ENCODE data around the gene SLC13A3.

SLC13A3 gene

DNA sequence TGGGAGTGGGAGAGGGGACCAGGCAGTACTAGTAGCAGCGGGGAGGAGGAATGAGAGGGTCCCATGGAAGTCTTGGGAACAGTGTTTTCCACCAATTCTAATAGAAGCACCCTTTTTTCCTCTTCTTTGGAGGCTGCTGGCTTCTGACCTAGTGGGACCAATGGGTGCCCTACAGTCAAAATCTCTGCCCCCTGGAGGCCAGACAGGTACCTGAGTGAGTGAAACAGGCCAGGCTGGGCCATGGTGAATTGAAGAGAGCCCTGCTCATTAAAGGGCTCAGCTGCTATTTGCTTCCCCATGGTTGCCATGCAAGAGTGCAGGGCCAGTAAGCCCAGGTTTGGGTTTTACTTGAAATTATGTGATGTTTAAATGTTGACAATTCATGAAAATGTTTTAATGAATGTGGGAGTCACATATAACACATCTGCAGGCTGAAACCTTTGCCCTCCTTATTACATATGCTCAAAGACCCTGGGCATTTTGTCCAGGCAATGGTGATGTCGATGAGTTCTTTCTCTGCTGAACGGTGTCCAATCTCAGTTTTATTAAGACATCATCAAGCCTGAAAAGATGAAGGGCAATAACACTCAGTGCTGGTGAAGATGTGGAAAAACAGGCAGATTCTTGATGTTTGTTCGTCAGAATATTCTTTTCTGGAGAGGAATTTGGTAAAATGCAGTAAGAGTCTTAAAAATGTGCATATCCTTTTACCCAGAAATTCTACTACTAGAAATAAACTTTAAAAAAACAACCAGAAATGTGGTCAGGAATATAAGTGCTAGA lies 58.5 kb downstream of the SLC13A3 start:
- no peak for TF ChIP-seq FOXM1 (IDR thresholded peaks at IDR 0.05; ENCODE audit: borderline replicate concordance, low read depth)
- TF ChIP-seq YY1 (IDR thresholded peaks at IDR 0.05; ENCODE audit: low read depth) = no peak
- no peak for TF ChIP-seq CEBPB (IDR thresholded peaks at IDR 0.05)
- TF ChIP-seq TEAD4 (IDR thresholded peaks at IDR 0.05) = no peak
- TF ChIP-seq EP300 (IDR thresholded peaks at IDR 0.05; ENCODE audit: borderline replicate concordance) = no peak
- TF ChIP-seq RAD21 (IDR thresholded peaks at IDR 0.05; ENCODE audit: low read depth) = no peak
- TF ChIP-seq TCF12 (IDR thresholded peaks at IDR 0.05; ENCODE audit: low read depth) = no peak
- TF ChIP-seq, protein P1, sequence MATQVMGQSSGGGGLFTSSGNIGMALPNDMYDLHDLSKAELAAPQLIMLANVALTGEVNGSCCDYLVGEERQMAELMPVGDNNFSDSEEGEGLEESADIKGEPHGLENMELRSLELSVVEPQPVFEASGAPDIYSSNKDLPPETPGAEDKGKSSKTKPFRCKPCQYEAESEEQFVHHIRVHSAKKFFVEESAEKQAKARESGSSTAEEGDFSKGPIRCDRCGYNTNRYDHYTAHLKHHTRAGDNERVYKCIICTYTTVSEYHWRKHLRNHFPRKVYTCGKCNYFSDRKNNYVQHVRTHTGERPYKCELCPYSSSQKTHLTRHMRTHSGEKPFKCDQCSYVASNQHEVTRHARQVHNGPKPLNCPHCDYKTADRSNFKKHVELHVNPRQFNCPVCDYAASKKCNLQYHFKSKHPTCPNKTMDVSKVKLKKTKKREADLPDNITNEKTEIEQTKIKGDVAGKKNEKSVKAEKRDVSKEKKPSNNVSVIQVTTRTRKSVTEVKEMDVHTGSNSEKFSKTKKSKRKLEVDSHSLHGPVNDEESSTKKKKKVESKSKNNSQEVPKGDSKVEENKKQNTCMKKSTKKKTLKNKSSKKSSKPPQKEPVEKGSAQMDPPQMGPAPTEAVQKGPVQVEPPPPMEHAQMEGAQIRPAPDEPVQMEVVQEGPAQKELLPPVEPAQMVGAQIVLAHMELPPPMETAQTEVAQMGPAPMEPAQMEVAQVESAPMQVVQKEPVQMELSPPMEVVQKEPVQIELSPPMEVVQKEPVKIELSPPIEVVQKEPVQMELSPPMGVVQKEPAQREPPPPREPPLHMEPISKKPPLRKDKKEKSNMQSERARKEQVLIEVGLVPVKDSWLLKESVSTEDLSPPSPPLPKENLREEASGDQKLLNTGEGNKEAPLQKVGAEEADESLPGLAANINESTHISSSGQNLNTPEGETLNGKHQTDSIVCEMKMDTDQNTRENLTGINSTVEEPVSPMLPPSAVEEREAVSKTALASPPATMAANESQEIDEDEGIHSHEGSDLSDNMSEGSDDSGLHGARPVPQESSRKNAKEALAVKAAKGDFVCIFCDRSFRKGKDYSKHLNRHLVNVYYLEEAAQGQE (IDR thresholded peaks at IDR 0.05; ENCODE audit: low read depth) = no peak
- TF ChIP-seq EGR1 (IDR thresholded peaks at IDR 0.05) = no peak
- TF ChIP-seq NFIC (IDR thresholded peaks at IDR 0.05) = no peak
- no peak for TF ChIP-seq ZBTB7A (IDR thresholded peaks at IDR 0.05; ENCODE audit: low read depth)
- no peak for TF ChIP-seq TAF1 (IDR thresholded peaks at IDR 0.05; ENCODE audit: low read depth)
- TF ChIP-seq, protein P2, sequence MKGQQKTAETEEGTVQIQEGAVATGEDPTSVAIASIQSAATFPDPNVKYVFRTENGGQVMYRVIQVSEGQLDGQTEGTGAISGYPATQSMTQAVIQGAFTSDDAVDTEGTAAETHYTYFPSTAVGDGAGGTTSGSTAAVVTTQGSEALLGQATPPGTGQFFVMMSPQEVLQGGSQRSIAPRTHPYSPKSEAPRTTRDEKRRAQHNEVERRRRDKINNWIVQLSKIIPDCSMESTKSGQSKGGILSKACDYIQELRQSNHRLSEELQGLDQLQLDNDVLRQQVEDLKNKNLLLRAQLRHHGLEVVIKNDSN (IDR thresholded peaks at IDR 0.05) = no peak
- TF ChIP-seq, protein P3, sequence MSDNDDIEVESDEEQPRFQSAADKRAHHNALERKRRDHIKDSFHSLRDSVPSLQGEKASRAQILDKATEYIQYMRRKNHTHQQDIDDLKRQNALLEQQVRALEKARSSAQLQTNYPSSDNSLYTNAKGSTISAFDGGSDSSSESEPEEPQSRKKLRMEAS (IDR thresholded peaks at IDR 0.05) = no peak
- no peak for TF ChIP-seq CREB1 (IDR thresholded peaks at IDR 0.05; ENCODE audit: low read depth)

DNA sequence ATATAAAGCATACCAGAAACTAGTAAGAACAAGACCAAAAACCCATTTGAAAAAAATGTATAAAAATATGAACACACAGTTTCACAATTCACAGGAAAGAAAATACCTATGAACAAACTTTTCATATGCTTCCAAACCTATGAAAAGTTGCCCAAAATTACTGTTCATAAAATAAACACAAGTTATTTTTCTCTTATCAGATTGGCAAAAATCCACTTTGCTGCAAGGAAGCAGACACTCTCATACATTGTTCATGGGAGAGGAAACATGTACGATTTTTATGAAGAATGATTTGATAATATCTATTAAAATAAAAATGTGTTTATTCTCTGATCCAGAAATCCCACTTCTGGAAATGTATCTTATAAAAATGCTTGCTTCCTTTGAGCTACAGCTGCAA lies 60.8 kb downstream of the SLC13A3 start:
- no peak for TF ChIP-seq FOXM1 (IDR thresholded peaks at IDR 0.05; ENCODE audit: borderline replicate concordance, low read depth)
- no peak for TF ChIP-seq EGR1 (IDR thresholded peaks at IDR 0.05)
- TF ChIP-seq TEAD4 (IDR thresholded peaks at IDR 0.05) = no peak
- no peak for TF ChIP-seq NFIC (IDR thresholded peaks at IDR 0.05)
- TF ChIP-seq, protein P1 (IDR thresholded peaks at IDR 0.05; ENCODE audit: low read depth) = no peak
- TF ChIP-seq, protein P3 (IDR thresholded peaks at IDR 0.05) = no peak
- no peak for TF ChIP-seq CREB1 (IDR thresholded peaks at IDR 0.05; ENCODE audit: low read depth)

DNA sequence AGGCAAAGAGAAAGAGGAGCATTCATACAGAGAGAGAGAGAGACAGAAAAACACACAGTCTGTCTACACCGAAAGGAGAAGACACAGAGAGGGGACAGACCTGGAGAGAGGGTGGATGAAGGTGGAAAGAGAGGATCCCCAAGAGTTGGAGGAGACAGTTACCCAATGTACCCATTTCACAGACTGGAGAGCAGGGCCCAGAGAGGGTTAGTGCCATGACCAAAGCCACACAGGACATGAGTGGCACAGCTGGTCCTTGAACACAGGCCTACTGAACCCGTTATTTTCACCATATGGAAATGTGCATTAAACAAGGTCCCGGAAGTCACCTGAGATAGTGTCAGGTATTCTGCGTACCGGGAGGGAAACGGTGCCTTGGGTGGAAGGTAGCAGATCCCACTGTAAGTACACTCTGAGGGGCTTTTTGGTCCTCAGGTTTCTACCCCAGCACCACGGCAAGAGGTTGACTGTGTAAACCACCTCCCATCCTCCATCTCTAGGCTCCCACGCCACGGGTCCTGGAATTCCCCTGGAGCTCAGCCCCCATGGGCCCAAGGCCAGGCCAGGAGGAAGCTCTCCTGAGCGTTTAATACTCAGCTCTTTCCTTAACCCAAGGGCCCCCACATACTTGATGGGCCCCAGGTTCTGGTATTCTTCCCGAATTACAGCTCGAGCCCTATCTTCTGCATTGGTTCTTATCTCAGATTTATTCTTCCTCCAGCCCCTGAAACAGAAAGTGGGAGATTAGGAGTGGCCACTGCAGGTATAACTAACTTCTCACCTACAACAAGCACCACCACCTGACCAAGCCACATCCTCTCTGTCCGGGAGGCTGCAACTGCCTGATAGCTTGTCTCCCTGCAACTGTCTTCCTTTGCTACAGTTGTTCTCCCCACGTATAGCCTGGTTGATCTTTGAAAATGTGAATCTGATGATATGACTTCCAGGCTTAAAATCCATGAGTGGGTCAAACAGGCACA lies 62.4 kb downstream of the SLC13A3 start:
- TF ChIP-seq NFIC (IDR thresholded peaks at IDR 0.05) (no peak), RAD21 (IDR thresholded peaks at IDR 0.05; ENCODE audit: low read depth) (no peak), CREB1 (IDR thresholded peaks at IDR 0.05; ENCODE audit: low read depth) (no peak), TCF12 (IDR thresholded peaks at IDR 0.05; ENCODE audit: low read depth) (no peak), CEBPB (IDR thresholded peaks at IDR 0.05) (no peak), ZBTB7A (IDR thresholded peaks at IDR 0.05; ENCODE audit: low read depth) (no peak), TEAD4 (IDR thresholded peaks at IDR 0.05) (no peak)
- TF ChIP-seq, protein P1 (IDR thresholded peaks at IDR 0.05; ENCODE audit: low read depth) = no peak
- TF ChIP-seq, protein P2 (IDR thresholded peaks at IDR 0.05) = no peak
- TF ChIP-seq, protein P3 (IDR thresholded peaks at IDR 0.05) = no peak

All from Ishikawa (cell line).